Measurements from ENCODE around the gene DNMT1.

DNA sequence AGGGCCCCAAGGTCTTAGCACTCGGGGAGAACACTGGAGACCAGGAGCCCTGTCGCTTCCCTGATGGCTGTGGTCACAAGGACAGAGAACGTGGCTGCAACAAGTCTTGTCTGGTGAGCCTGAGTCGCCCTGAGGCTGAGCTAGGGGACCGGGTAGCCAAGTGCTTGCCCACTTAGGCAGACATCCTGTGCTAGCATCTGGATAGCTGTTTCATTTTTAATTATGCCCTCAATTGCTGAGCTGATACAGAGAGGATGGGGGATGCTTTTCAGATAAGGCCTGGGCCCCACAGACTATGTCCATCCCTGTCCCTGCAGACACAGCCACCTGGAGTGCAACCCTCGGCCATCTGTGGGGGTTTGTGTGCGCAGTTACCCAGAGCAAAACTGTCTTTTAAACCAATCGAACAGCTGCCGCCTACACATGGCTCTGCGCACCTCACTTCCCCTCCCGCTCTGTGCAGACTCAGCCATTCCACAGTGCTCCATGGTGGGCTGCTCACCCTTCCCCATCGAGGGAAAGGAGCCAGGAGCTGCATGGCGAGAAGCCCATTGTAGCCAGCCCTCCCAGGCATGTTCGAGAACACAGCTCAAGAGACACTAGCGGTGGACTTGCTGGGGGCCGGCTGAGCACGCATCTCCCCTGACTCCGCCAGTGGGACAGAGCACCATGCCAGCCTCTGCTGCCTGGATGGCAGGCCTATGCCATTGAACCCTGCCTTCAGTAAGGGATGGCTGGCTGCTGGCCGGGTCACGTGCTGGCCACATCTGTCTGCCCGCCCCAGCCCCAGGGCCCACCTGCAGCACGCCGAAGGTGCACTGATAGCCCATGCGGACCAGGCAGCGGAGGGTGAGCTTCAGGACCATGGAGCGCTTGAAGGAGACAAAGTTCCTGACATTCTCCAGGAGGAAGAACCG lies 55.6 kb downstream of the DNMT1 start:
- TF ChIP-seq CTCF (IDR thresholded peaks at IDR 0.05) (no peak), POLR2A (IDR thresholded peaks at IDR 0.05) (no peak)

Measured in body of pancreas (tissue), 4 donors.